Measurements from ENCODE around the gene ZNF217. TPM values are rescaled to one million over a fixed set of nuclear protein-coding genes. Genes with fewer than 3 reads are reported as not detected.
"Not testable (repeated sequence)": the region's sequence is repeated elsewhere in the genome, so short reads cannot be mapped to it uniquely, and the experiment has no call there.

The ZNF217 gene
- total and polyA plus RNA-seq, 2 of the 8 experiments (the other 6 are each of a cell fraction or from before 2014, with no cell fraction given) = 15.3 to 87.9 TPM

GRCh38 chr20:53585910-53586309 is 7.7 kb downstream of the ZNF217 start:
- H2BK12ac ChIP-seq (ENCODE audit: low read depth, low read length); H3K27ac ChIP-seq (ENCODE audit: low read depth, low read length); H3K4ac ChIP-seq (replicated peaks; ENCODE audit: insufficient read length, low read depth, low read length); H2BK15ac ChIP-seq (ENCODE audit: low read length); H2BK120ac ChIP-seq (replicated peaks; ENCODE audit: low read depth, low read length); H3K18ac ChIP-seq (ENCODE audit: extremely low read depth, low read length); H3K23me2 ChIP-seq (ENCODE audit: low read depth, low read length); H4K91ac ChIP-seq (replicated peaks; ENCODE audit: insufficient read length, low read length); H3K9me3 ChIP-seq (ENCODE audit: insufficient read depth in 2 of 2, low read depth in 1 of 2, low read length in 1 of 2); H2BK20ac ChIP-seq (ENCODE audit: low read length); CTCF ChIA-PET (ENCODE audit: partially characterized antibody); H3K9ac ChIP-seq (replicated peaks in 1 of 4; ENCODE audit: extremely low read depth in 1 of 4, low read depth in 3 of 4, low read length in 3 of 4); H3K79me1 ChIP-seq (ENCODE audit: low read depth, low read length); H3K4me3 ChIP-seq (ENCODE audit: extremely low read depth in 1 of 4, insufficient read depth in 2 of 4, low read depth in 3 of 4, low read length in 4 of 4); H3K23ac ChIP-seq (ENCODE audit: insufficient read length); H2AFZ ChIP-seq (ENCODE audit: low read length); H4K5ac ChIP-seq (ENCODE audit: insufficient read length, low read depth, low read length); H2AK5ac ChIP-seq (ENCODE audit: low read depth, low read length); H2BK5ac ChIP-seq (ENCODE audit: low read depth, low read length); H3K14ac ChIP-seq (ENCODE audit: insufficient read length); H3K27me3 ChIP-seq (replicated peaks in 1 of 4; ENCODE audit: control insufficient read depth in 3 of 4, extremely low read depth in 1 of 4, insufficient read depth in 3 of 4, low read length in 3 of 4); H3K56ac ChIP-seq (replicated peaks; ENCODE audit: insufficient read length, low read depth, low read length); H4K8ac ChIP-seq (ENCODE audit: extremely low read depth, insufficient read depth, low read length); FAIRE-seq: not testable (repeated sequence)
- Histone ChIP-seq H3K36me3 (ENCODE audit: control insufficient read depth in 2 of 4, insufficient read depth in 4 of 4, low read length in 3 of 4) (peaks cover 10 to 22% (median 17%) of the 10 kb centered on the region in 4 experiments), H3K79me2 (ENCODE audit: control insufficient read depth in 1 of 2, insufficient read depth in 2 of 2, low read length in 2 of 2) (peaks cover 40 to 97% of the 10 kb centered on the region in 2 experiments), H3K4me2 (ENCODE audit: insufficient read depth in 1 of 2, low read depth in 2 of 2, low read length in 2 of 2) (peak overlapping the region in 1 of 2 experiments; percentile 32; a peak in 1 of 4 replicates), H3K4me1 (replicated peaks in 1 of 4; ENCODE audit: control insufficient read depth in 3 of 4, insufficient read depth in 4 of 4, low read length in 3 of 4) (peaks cover 3 to 12% (median 11%) of the 10 kb centered on the region in 4 experiments; a peak in 5 of 7 replicates), H4K20me1 (replicated peaks in 1 of 2; ENCODE audit: control insufficient read depth in 1 of 2, insufficient read depth in 2 of 2, low read length in 2 of 2) (peaks cover 13 to 14% of the 10 kb centered on the region in 2 experiments)
- DNase-seq (ENCODE audit: low read depth in 1 of 2, low spot score in 2 of 2) = peak in 1 of 2 experiments; percentile 33
- WGBS, 2 experiments (ENCODE audit: extremely low coverage in 1 of 2, insufficient coverage in 1 of 2, insufficient read length in 1 of 2, insufficient replicate concordance in 2 of 2, low coverage in 1 of 2, low lambda C conversion rate in 2 of 2, missing lambda C conversion rate in 1 of 2) = 94% methylated on average over 5 of the region's 5 CpGs; no CpG with 5 or more reads in 1 of the 2 experiments
- POLR2A ChIA-PET (ENCODE audit: partially characterized antibody) = interaction anchor here (0.6 kb wide), 1 partner anchor 17 kb away, joined by 3 read pairs; no protein-coding TSS in a partner anchor

- H2AK5ac ChIP-seq (ENCODE audit: low read depth, low read length); H3K27ac ChIP-seq (ENCODE audit: low read depth, low read length); H2BK12ac ChIP-seq (ENCODE audit: low read depth, low read length); H2BK5ac ChIP-seq (ENCODE audit: low read depth, low read length); H2BK120ac ChIP-seq (replicated peaks; ENCODE audit: low read depth, low read length); H4K5ac ChIP-seq (ENCODE audit: insufficient read length, low read depth, low read length); H3K4me2 ChIP-seq (ENCODE audit: insufficient read depth in 1 of 2, low read depth in 2 of 2, low read length in 2 of 2); H3K4me3 ChIP-seq (ENCODE audit: extremely low read depth in 1 of 4, insufficient read depth in 2 of 4, low read depth in 3 of 4, low read length in 4 of 4); H3K56ac ChIP-seq (replicated peaks; ENCODE audit: insufficient read length, low read depth, low read length); H2AFZ ChIP-seq (ENCODE audit: low read length); H4K91ac ChIP-seq (replicated peaks; ENCODE audit: insufficient read length, low read length); POLR2A ChIA-PET (ENCODE audit: partially characterized antibody); H3K27me3 ChIP-seq (replicated peaks in 1 of 4; ENCODE audit: control insufficient read depth in 3 of 4, extremely low read depth in 1 of 4, insufficient read depth in 3 of 4, low read length in 3 of 4); H3K23me2 ChIP-seq (ENCODE audit: low read depth, low read length); H3K9me3 ChIP-seq (ENCODE audit: insufficient read depth in 2 of 2, low read depth in 1 of 2, low read length in 1 of 2); H3K14ac ChIP-seq (ENCODE audit: insufficient read length); H4K8ac ChIP-seq (ENCODE audit: extremely low read depth, insufficient read depth, low read length); H3K23ac ChIP-seq (ENCODE audit: insufficient read length); H3K18ac ChIP-seq (ENCODE audit: extremely low read depth, low read length); FAIRE-seq; H3K4ac ChIP-seq (replicated peaks; ENCODE audit: insufficient read length, low read depth, low read length); H2BK15ac ChIP-seq (ENCODE audit: low read length); H3K79me1 ChIP-seq (ENCODE audit: low read depth, low read length); CTCF ChIA-PET (ENCODE audit: partially characterized antibody); H2BK20ac ChIP-seq (ENCODE audit: low read length); H3K9ac ChIP-seq (replicated peaks in 1 of 4; ENCODE audit: extremely low read depth in 1 of 4, low read depth in 3 of 4, low read length in 3 of 4): not testable (repeated sequence)
- Histone ChIP-seq H4K20me1 (replicated peaks in 1 of 2; ENCODE audit: control insufficient read depth in 1 of 2, insufficient read depth in 2 of 2, low read length in 2 of 2) (peaks cover 20% of the 10 kb centered on the region in 2 experiments), H3K4me1 (replicated peaks in 1 of 4; ENCODE audit: control insufficient read depth in 3 of 4, insufficient read depth in 4 of 4, low read length in 3 of 4) (peaks cover 3 to 14% (median 13%) of the 10 kb centered on the region in 4 experiments; a peak in 5 of 7 replicates), H3K79me2 (ENCODE audit: control insufficient read depth in 1 of 2, insufficient read depth in 2 of 2, low read length in 2 of 2) (peaks cover 44 to 98% of the 10 kb centered on the region in 2 experiments), H3K36me3 (ENCODE audit: control insufficient read depth in 2 of 4, insufficient read depth in 4 of 4, low read length in 3 of 4) (peaks cover 14 to 30% (median 24%) of the 10 kb centered on the region in 4 experiments)
- peak in 1 of 2 experiments; percentile 40 for DNase-seq (ENCODE audit: low read depth in 1 of 2, low spot score in 2 of 2)
- WGBS, 2 experiments (ENCODE audit: extremely low coverage in 1 of 2, insufficient coverage in 1 of 2, insufficient read length in 1 of 2, insufficient replicate concordance in 2 of 2, low coverage in 1 of 2, low lambda C conversion rate in 2 of 2, missing lambda C conversion rate in 1 of 2) = 75% methylated on average over 6 of the region's 6 CpGs; no CpG with 5 or more reads in 1 of the 2 experiments
Measured at GRCh38 chr20:53585004-53585569, 8.6 kb downstream of the ZNF217 start.

Data from H1 (cell line).